ENCODE results near the gene CMTM1.

Gene CMTM1
- total RNA-seq = 1.2 to 4.3 (median 2.6) reads per million in 4 experiments

GRCh38 chr16:66566051-66566901, at the start of gene CMTM1:
CMTM1 (plus strand) TSS chr16:66566439; CDS start chr16:66566514, 75 bp downstream.
- no peak for DNase-seq

- DNase-seq = no peak
Measured at GRCh38 chr16:66516509-66516807, 49.8 kb upstream of the CMTM1 start.

- DNase-seq = peak; percentile 12
Measured at GRCh38 chr16:66516808-66517585, 49.2 kb upstream of the CMTM1 start.

- DNase-seq = no peak
Measured at GRCh38 chr16:66517586-66518263, 48.5 kb upstream of the CMTM1 start.

GRCh38 chr16:66519482-66520373, 46.5 kb upstream of the CMTM1 start:
- DNase-seq = no peak

- no peak for DNase-seq
Measured at GRCh38 chr16:66520406-66521170, 45.7 kb upstream of the CMTM1 start.

GRCh38 chr16:66521252-66521713, 45.0 kb upstream of the CMTM1 start:
- no peak for DNase-seq

- DNase-seq = no peak
Measured at GRCh38 chr16:66521951-66522771, 44.1 kb upstream of the CMTM1 start.

- DNase-seq = no peak
Measured at GRCh38 chr16:66522816-66523590, 43.2 kb upstream of the CMTM1 start.

- DNase-seq = no peak
Measured at GRCh38 chr16:66523861-66524354, 42.3 kb upstream of the CMTM1 start.

GRCh38 chr16:66524601-66525164, 41.6 kb upstream of the CMTM1 start:
- no peak for DNase-seq

GRCh38 chr16:66525396-66526180, 40.7 kb upstream of the CMTM1 start:
- DNase-seq = no peak

GRCh38 chr16:66528294-66528693, 37.9 kb upstream of the CMTM1 start:
- no peak for DNase-seq

GRCh38 chr16:66529475-66529874, 36.8 kb upstream of the CMTM1 start:
- DNase-seq = no peak

GRCh38 chr16:66534376-66534799, 31.9 kb upstream of the CMTM1 start:
- no peak for DNase-seq

- no peak for DNase-seq
Measured at GRCh38 chr16:66536525-66536924, 29.7 kb upstream of the CMTM1 start.

- DNase-seq = no peak
Measured at GRCh38 chr16:66537236-66537635, 29.0 kb upstream of the CMTM1 start.

GRCh38 chr16:66538910-66539309, 27.3 kb upstream of the CMTM1 start:
- no peak for DNase-seq

All from effector CD8-positive, alpha-beta T cell (primary cell).